Keratinocyte (primary cell): ENCODE measurements around the gene CTCFL. TPM values are rescaled to one million over a fixed set of nuclear protein-coding genes. Genes with fewer than 3 reads are reported as not detected.

Experiments used
- DNase-seq: peaks from one replicate; pipeline ENCODE4 v3.0.0-alpha.2; 2011; ENCODE audit warnings: low read depth, missing footprints, low spot score
- FAIRE-seq: peaks from 2 replicates; lab custom pipeline; 2011; peaks lifted over from hg19 to GRCh38; lab: Jason Lieb, UNC
- H2AFZ ChIP-seq: 2 replicates; pipeline ENCODE4 v1.6.0; 2012; ENCODE audit warnings: low read length, control low read depth, inconsistent platforms; ENCODE audit not compliant: control insufficient read depth
- H3K27ac ChIP-seq: 2 replicates; pipeline ENCODE4 v1.5.1; 2011; ENCODE audit warnings: low read length; ENCODE audit not compliant: control insufficient read depth, insufficient read depth
- H3K27me3 ChIP-seq: 3 replicates; pipeline ENCODE4 v1.6.0; 2011; ENCODE audit warnings: low read length; ENCODE audit not compliant: control insufficient read depth, insufficient read depth; ENCODE audit errors: extremely low read depth
- H3K36me3 ChIP-seq, 2 experiments: 2 replicates in 1 of 2; 3 replicates in 1 of 2; pipeline ENCODE4 v1.5.1; 2011; ENCODE audit warnings: low read length in 2 of 2, mild to moderate bottlenecking in 1 of 2; ENCODE audit not compliant: control insufficient read depth in 2 of 2, insufficient read depth in 2 of 2; ENCODE audit errors: extremely low read depth in 1 of 2
- H3K4me1 ChIP-seq: 3 replicates; pipeline ENCODE4 v1.5.1; 2011; ENCODE audit warnings: low read length; ENCODE audit not compliant: control insufficient read depth, insufficient read depth; ENCODE audit errors: extremely low read depth
- H3K4me2 ChIP-seq: 3 replicates; pipeline ENCODE4 v1.6.0; 2011; ENCODE audit warnings: low read depth, low read length; ENCODE audit not compliant: control insufficient read depth, insufficient read depth; ENCODE audit errors: extremely low read depth
- H3K4me3 ChIP-seq, 3 experiments: fragments of 200-600 bp in 1 of 3; sonication (generic) in 1 of 3; 2 replicates in 2 of 3; 3 replicates in 1 of 3; pipeline ENCODE4 v1.5.1; 2011 to 2016; ENCODE audit warnings: low read length in 3 of 3, mild to moderate bottlenecking in 3 of 3, control low read depth in 2 of 3, inconsistent platforms in 1 of 3, low read depth in 1 of 3, mixed read lengths in 1 of 3, mixed run types in 1 of 3, moderate library complexity in 1 of 3; ENCODE audit not compliant: control insufficient read depth in 2 of 3, insufficient read depth in 2 of 3; ENCODE audit errors: extremely low read depth in 1 of 3
- H3K79me2 ChIP-seq: 2 replicates; pipeline ENCODE4 v1.6.0; 2012; ENCODE audit warnings: low read length; ENCODE audit not compliant: control insufficient read depth, insufficient read depth
- H3K9ac ChIP-seq: 3 replicates; pipeline ENCODE4 v1.6.0; 2011; ENCODE audit warnings: low read length; ENCODE audit not compliant: control insufficient read depth, insufficient read depth; ENCODE audit errors: extremely low read depth
- H3K9me1 ChIP-seq: 3 replicates; pipeline ENCODE4 v1.6.0; 2011; ENCODE audit warnings: low read length; ENCODE audit not compliant: control insufficient read depth, insufficient read depth; ENCODE audit errors: extremely low read depth
- H3K9me3 ChIP-seq: 2 replicates; pipeline ENCODE4 v1.5.1; 2012; ENCODE audit warnings: low read depth, low read length; ENCODE audit not compliant: control insufficient read depth
- H4K20me1 ChIP-seq: 3 replicates; pipeline ENCODE4 v1.6.0; 2011; ENCODE audit warnings: low read length; ENCODE audit not compliant: control insufficient read depth, insufficient read depth; ENCODE audit errors: extremely low read depth
- CTCF ChIP-seq, 3 experiments: IDR thresholded peaks in 1 of 3; conservative IDR thresholded peaks in 1 of 3; optimal IDR thresholded peaks in 1 of 3; 2 replicates in 2 of 3; 3 replicates in 1 of 3; pipeline versions ENCODE3 to v1.5.1; 2011; ENCODE audit warnings: low read length in 3 of 3, mild to moderate bottlenecking in 3 of 3, moderate library complexity in 2 of 3, control low read depth in 1 of 3, inconsistent platforms in 1 of 3; ENCODE audit not compliant: insufficient read depth in 2 of 3; ENCODE audit errors: extremely low read depth in 1 of 3
- EZH2 ChIP-seq: IDR thresholded peaks from one replicate; pipeline ENCODE4 v1.6.1; 2012; ENCODE audit warnings: inconsistent platforms, mild to moderate bottlenecking, low read length, moderate library complexity
- dilution Hi-C: fragments of 300-500 bp; cut with MboI; formaldehyde crosslinking; loops from one replicate; pipeline ENCODE4 v1.7.0; 2020; ENCODE audit warnings: low sequenced_read_pairs; ENCODE audit not compliant: extremely low pct_ligation_motif_present
- polyA plus RNA-seq, 5 experiments: library from polyadenylated mRNA; depleted of rRNA in 3 of 5; stranded (reverse) in 3 of 5; stranded (forward) in 1 of 5; unstranded in 1 of 5; fragments of >200 nt; gene quantifications; 1 replicate in 1 of 5; 2 replicates in 3 of 5; 3 replicates in 1 of 5; pipeline versions ENCODE4 v1.2.1 to v1.2.3, GENCODE V29; 2011 to 2012; ENCODE audit warnings: missing spikeins in 2 of 5, low read depth in 1 of 5, low replicate concordance in 1 of 5

The CTCFL gene
- polyA plus RNA-seq, 1 donor (not counting 4 experiments of a cell fraction or from before 2014, with no cell fraction given): not detected

- Histone ChIP-seq H3K27me3 (peaks cover 26% of the 10 kb centered on the region), H3K4me3 (no peak overlapping the region), H3K79me2 (no peaks in the 10 kb centered on the region), H4K20me1 (no peaks in the 10 kb centered on the region), H3K9me1 (no peaks in the 10 kb centered on the region), H3K27ac (no peak overlapping the region), H3K9me3 (no peaks in the 10 kb centered on the region), H3K9ac (no peak overlapping the region), H3K4me1 (peaks cover 2% of the 10 kb centered on the region), H3K4me2 (no peak overlapping the region), H3K36me3 (no peaks in the 10 kb centered on the region), H2AFZ (no peak overlapping the region)
- TF ChIP-seq CTCF (optimal IDR thresholded peaks at IDR 0.05 in 1 of 3, IDR thresholded peaks at IDR 0.05 in 1 of 3, conservative IDR thresholded peaks at IDR 0.05 in 1 of 3; ENCODE audit: extremely low read depth in 1 of 3, insufficient read depth in 2 of 3, low read length in 3 of 3) (no peak), EZH2 (no peak)
- FAIRE-seq: no peak
- dilution Hi-C loops: no loop called here
- no peak for DNase-seq
Observed at GRCh38 chr20:57502336-57502700, 22.6 kb downstream of the CTCFL start.

GRCh38 chr20:57501461-57502335 lies 23.2 kb downstream of the CTCFL start:
- H3K27ac ChIP-seq: no peak overlapping the region
- H3K4me1 ChIP-seq: peaks cover 2% of the 10 kb centered on the region
- H4K20me1 ChIP-seq: no peaks in the 10 kb centered on the region
- H3K36me3 ChIP-seq: no peaks in the 10 kb centered on the region
- H2AFZ ChIP-seq: no peak overlapping the region
- H3K9ac ChIP-seq: no peak overlapping the region
- FAIRE-seq (no peak), DNase-seq (no peak)
- no peaks in the 10 kb centered on the region for H3K79me2 ChIP-seq
- H3K27me3 ChIP-seq: peaks cover 20% of the 10 kb centered on the region
- H3K9me3 ChIP-seq: no peaks in the 10 kb centered on the region
- no peaks in the 10 kb centered on the region for H3K9me1 ChIP-seq
- no peak overlapping the region for H3K4me3 ChIP-seq
- no peak overlapping the region for H3K4me2 ChIP-seq
- dilution Hi-C loops: no loop called here
- TF ChIP-seq EZH2: no peak
